ENCODE measurements around the gene AKR7A2.

Gene AKR7A2

DNA sequence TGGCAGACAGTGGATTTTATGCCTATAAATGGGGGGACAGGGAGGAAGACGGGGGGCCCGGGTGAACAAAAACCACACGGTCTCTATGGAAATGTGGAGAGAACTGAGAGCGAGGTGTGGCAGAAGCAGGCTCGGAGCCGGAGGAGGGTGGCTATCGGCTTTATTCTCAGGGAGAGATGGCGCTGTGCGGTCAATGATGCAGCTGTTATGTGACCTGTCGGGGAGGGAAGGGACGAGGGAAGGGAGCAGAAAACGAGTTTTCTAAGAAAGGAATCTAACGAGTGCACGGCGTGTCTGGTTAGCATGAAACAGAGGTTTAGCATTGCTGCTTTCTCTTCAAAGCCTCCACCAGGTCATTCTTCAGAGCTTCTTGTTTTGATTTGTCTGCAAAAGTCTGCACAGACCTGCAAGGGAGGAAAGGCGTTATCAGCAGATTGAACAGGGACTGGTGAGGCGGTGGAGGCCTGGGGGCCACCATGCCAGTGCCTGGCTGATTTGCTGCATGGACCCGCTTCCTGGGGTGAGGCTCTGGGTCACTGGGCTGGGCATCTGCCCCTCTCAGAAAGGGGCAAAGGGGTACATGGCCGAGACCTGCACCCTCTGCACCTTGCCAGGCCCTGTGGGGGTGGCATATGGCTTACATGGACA is 27.4 kb upstream of the AKR7A2 start:
- Mint-ChIP-seq H3K9me3 (no peaks in the 10 kb centered on the region), H3K27ac (no peak overlapping the region), H3K4me3 (no peak overlapping the region), H3K4me1 (ENCODE audit: low read depth) (no peaks in the 10 kb centered on the region), H3K36me3 (ENCODE audit: low read depth) (peaks cover 25% of the 10 kb centered on the region), H3K27me3 (ENCODE audit: low read depth) (no peaks in the 10 kb centered on the region)
- no peak for DNase-seq (ENCODE audit: low spot score)

GRCh38 chr1:19338323-19338762 is 26.4 kb upstream of the AKR7A2 start:
- Mint-ChIP-seq H3K27ac (no peak overlapping the region), H3K36me3 (ENCODE audit: low read depth) (peaks cover 21% of the 10 kb centered on the region), H3K4me1 (ENCODE audit: low read depth) (no peaks in the 10 kb centered on the region), H3K9me3 (no peaks in the 10 kb centered on the region), H3K27me3 (ENCODE audit: low read depth) (no peaks in the 10 kb centered on the region), H3K4me3 (no peak overlapping the region)
- no peak for DNase-seq (ENCODE audit: low spot score)

DNA sequence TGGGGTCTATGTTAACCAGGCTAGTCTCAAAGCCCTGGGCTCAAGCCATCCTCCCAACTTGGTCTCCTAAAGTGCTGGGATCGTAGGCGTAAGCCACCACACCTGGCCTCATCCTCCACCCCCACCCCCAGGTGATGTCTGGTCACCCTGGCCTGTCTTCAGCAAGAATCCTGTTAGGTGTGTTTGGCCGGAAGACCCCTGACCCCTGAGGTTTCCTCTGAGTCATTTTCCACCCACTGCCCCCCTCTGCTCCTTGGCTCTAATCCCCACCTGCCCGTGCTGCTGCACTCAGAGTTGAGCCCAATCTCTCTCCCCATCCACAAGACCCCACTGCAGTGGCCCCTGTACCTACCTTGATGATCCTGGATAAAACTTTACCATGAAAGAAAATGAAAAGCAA is 25.3 kb upstream of the AKR7A2 start:
- no peak overlapping the region for H3K4me3 Mint-ChIP-seq
- H3K27me3 Mint-ChIP-seq (ENCODE audit: low read depth) = no peaks in the 10 kb centered on the region
- no peak for DNase-seq (ENCODE audit: low spot score)
- H3K36me3 Mint-ChIP-seq (ENCODE audit: low read depth) = peaks cover 19% of the 10 kb centered on the region
- no peak overlapping the region for H3K27ac Mint-ChIP-seq
- H3K9me3 Mint-ChIP-seq = no peaks in the 10 kb centered on the region
- no peaks in the 10 kb centered on the region for H3K4me1 Mint-ChIP-seq (ENCODE audit: low read depth)

GRCh38 chr1:19336543-19336942 is 24.6 kb upstream of the AKR7A2 start:
- no peak overlapping the region for H3K4me3 Mint-ChIP-seq
- no peaks in the 10 kb centered on the region for H3K27me3 Mint-ChIP-seq (ENCODE audit: low read depth)
- peak overlapping the region; percentile 52 for H3K27ac Mint-ChIP-seq
- H3K4me1 Mint-ChIP-seq (ENCODE audit: low read depth) = no peaks in the 10 kb centered on the region
- peaks cover 18% of the 10 kb centered on the region for H3K36me3 Mint-ChIP-seq (ENCODE audit: low read depth)
- peak; percentile 60 for DNase-seq (ENCODE audit: low spot score)
- no peaks in the 10 kb centered on the region for H3K9me3 Mint-ChIP-seq

- no peaks in the 10 kb centered on the region for H3K27me3 Mint-ChIP-seq (ENCODE audit: low read depth)
- no peak overlapping the region for H3K27ac Mint-ChIP-seq
- no peaks in the 10 kb centered on the region for H3K4me1 Mint-ChIP-seq (ENCODE audit: low read depth)
- no peaks in the 10 kb centered on the region for H3K9me3 Mint-ChIP-seq
- no peak overlapping the region for H3K4me3 Mint-ChIP-seq
- no peak for DNase-seq (ENCODE audit: low spot score)
- peaks cover 2% of the 10 kb centered on the region for H3K36me3 Mint-ChIP-seq (ENCODE audit: low read depth)
Observed at GRCh38 chr1:19333587-19334354, 21.8 kb upstream of the AKR7A2 start.

DNA sequence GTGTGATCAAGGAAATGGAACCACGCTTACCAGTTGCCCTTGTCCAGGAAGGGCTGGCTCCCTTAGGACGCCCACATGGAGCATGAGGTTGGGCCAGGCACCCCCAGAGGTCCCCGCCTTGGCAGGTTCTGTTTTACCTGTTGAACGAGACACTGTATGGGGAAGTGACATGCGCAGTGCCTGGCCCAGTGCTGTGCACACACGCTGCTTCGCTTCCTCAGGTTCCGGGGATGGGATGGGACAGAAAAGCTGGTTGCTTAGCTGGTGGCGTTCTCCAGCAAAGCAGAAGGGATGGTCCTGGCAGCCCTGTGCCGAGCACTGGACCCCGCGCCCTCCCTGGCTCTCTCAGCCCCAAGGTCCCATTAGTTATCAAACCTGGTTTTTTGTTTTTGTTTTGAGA is 20.9 kb upstream of the AKR7A2 start:
- no peak overlapping the region for H3K4me3 Mint-ChIP-seq
- no peaks in the 10 kb centered on the region for H3K9me3 Mint-ChIP-seq
- no peak for DNase-seq (ENCODE audit: low spot score)
- H3K36me3 Mint-ChIP-seq (ENCODE audit: low read depth) = peaks cover 2% of the 10 kb centered on the region
- peak overlapping the region; percentile 36 for H3K27ac Mint-ChIP-seq
- H3K4me1 Mint-ChIP-seq (ENCODE audit: low read depth) = no peaks in the 10 kb centered on the region
- H3K27me3 Mint-ChIP-seq (ENCODE audit: low read depth) = no peaks in the 10 kb centered on the region

GRCh38 chr1:19331262-19331878 is 19.4 kb upstream of the AKR7A2 start:
- no peaks in the 10 kb centered on the region for H3K27me3 Mint-ChIP-seq (ENCODE audit: low read depth)
- H3K9me3 Mint-ChIP-seq = no peaks in the 10 kb centered on the region
- H3K36me3 Mint-ChIP-seq (ENCODE audit: low read depth) = no peaks in the 10 kb centered on the region
- no peak overlapping the region for H3K27ac Mint-ChIP-seq
- no peaks in the 10 kb centered on the region for H3K4me1 Mint-ChIP-seq (ENCODE audit: low read depth)
- DNase-seq (ENCODE audit: low spot score) = no peak
- no peak overlapping the region for H3K4me3 Mint-ChIP-seq

- DNase-seq (ENCODE audit: low spot score) = no peak
- Mint-ChIP-seq H3K27me3 (ENCODE audit: low read depth) (no peaks in the 10 kb centered on the region), H3K27ac (no peak overlapping the region), H3K4me1 (ENCODE audit: low read depth) (no peaks in the 10 kb centered on the region), H3K9me3 (no peaks in the 10 kb centered on the region), H3K4me3 (no peak overlapping the region), H3K36me3 (ENCODE audit: low read depth) (no peaks in the 10 kb centered on the region)
Observed at GRCh38 chr1:19330449-19331135, 18.6 kb upstream of the AKR7A2 start.

- Mint-ChIP-seq H3K36me3 (ENCODE audit: low read depth) (no peaks in the 10 kb centered on the region), H3K27me3 (ENCODE audit: low read depth) (no peaks in the 10 kb centered on the region), H3K4me1 (ENCODE audit: low read depth) (no peaks in the 10 kb centered on the region), H3K27ac (no peak overlapping the region), H3K4me3 (no peak overlapping the region), H3K9me3 (no peaks in the 10 kb centered on the region)
- DNase-seq (ENCODE audit: low spot score) = no peak
Observed at GRCh38 chr1:19329611-19330010, 17.7 kb upstream of the AKR7A2 start.

DNA sequence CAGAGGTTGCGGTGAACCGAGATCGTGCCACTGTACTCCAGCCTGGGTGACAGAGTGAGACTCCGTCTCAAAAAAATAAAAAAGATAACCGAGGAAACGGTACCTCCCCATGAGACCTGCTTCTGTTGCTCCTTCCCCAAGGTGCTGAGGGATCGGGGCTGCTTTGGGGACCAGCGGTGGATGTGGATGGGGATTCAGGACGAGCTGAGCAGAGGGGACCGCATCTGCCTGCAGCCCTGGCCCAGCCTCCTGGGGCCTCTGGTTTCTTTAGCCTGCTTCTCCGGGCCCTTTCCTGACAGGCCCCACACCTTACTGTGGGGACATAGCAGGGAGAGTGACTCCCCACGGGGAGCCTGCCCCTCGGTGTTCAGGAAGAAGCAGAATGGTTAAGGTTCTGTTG is 17.2 kb upstream of the AKR7A2 start:
- H3K9me3 Mint-ChIP-seq = no peaks in the 10 kb centered on the region
- H3K4me3 Mint-ChIP-seq = no peak overlapping the region
- no peaks in the 10 kb centered on the region for H3K27me3 Mint-ChIP-seq (ENCODE audit: low read depth)
- no peaks in the 10 kb centered on the region for H3K4me1 Mint-ChIP-seq (ENCODE audit: low read depth)
- no peak for DNase-seq (ENCODE audit: low spot score)
- no peak overlapping the region for H3K27ac Mint-ChIP-seq
- H3K36me3 Mint-ChIP-seq (ENCODE audit: low read depth) = no peaks in the 10 kb centered on the region

DNA sequence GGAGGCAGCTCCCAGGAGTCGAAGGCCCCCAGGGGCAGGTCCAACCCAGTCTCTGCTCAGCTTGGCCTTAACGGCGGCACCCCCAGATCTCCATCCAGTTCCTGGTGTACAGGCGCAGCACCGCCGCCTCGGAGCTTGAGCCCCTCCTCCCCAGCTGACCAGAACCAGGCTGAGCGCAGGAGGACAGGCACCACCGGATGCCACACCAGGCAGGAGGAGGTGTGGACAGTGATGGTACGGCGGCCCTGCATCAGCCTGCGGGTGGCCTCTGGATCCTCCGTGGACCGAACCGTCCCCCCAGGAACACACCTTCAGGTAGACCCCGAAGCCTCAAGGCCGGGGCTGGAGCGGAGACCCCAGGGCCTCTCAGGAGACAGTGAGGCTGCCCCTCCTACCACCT is 16.5 kb upstream of the AKR7A2 start:
- no peaks in the 10 kb centered on the region for H3K9me3 Mint-ChIP-seq
- DNase-seq (ENCODE audit: low spot score) = no peak
- H3K4me1 Mint-ChIP-seq (ENCODE audit: low read depth) = no peaks in the 10 kb centered on the region
- H3K36me3 Mint-ChIP-seq (ENCODE audit: low read depth) = no peaks in the 10 kb centered on the region
- no peak overlapping the region for H3K4me3 Mint-ChIP-seq
- H3K27me3 Mint-ChIP-seq (ENCODE audit: low read depth) = no peaks in the 10 kb centered on the region
- H3K27ac Mint-ChIP-seq = no peak overlapping the region

DNA sequence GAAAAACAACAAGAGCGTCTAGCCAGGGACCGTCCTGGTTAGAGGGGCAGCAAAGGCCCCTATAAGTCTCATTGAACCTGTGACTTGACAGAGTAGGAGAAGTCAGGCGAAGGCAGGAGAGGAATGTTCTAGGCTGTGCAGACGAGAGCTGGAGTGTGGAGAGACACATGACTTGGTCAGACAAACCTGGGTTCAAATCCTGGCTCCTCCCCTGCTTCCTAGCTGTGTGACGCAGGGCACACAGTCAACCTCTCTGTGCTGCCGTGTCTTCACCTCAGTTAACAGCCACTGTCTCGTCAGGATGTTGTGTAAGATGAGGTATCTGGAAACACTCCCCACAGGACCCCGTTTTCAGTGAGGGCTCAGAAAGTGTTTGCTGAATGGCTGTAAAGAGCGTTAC is 15.8 kb upstream of the AKR7A2 start:
- H3K4me1 Mint-ChIP-seq (ENCODE audit: low read depth) = no peaks in the 10 kb centered on the region
- H3K27ac Mint-ChIP-seq = no peak overlapping the region
- no peak for DNase-seq (ENCODE audit: low spot score)
- no peaks in the 10 kb centered on the region for H3K36me3 Mint-ChIP-seq (ENCODE audit: low read depth)
- H3K9me3 Mint-ChIP-seq = no peaks in the 10 kb centered on the region
- H3K27me3 Mint-ChIP-seq (ENCODE audit: low read depth) = no peaks in the 10 kb centered on the region
- no peak overlapping the region for H3K4me3 Mint-ChIP-seq

DNA sequence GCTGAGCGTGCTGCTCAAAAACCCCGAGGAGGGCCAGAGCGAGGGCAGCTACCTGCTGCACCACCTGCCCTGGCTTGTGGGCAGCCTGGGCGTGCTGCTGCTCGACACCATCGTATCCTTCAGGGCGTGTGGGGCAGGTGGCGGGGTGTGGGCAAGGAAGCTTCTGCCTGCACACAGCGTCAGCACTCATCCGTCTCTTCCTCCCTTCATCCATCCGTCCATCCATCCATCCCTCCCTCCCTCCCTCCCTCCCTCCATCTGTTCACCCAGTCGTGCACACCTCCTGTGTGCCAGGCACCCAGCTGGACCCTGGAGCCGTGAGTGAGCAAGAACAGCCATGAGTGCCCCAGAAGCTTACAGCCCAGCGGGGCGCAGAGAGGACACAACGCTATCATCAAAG is 15.4 kb upstream of the AKR7A2 start:
- Mint-ChIP-seq H3K27ac (no peak overlapping the region), H3K4me3 (no peak overlapping the region), H3K4me1 (ENCODE audit: low read depth) (no peaks in the 10 kb centered on the region), H3K36me3 (ENCODE audit: low read depth) (no peaks in the 10 kb centered on the region), H3K27me3 (ENCODE audit: low read depth) (no peaks in the 10 kb centered on the region), H3K9me3 (no peaks in the 10 kb centered on the region)
- no peak for DNase-seq (ENCODE audit: low spot score)

DNA sequence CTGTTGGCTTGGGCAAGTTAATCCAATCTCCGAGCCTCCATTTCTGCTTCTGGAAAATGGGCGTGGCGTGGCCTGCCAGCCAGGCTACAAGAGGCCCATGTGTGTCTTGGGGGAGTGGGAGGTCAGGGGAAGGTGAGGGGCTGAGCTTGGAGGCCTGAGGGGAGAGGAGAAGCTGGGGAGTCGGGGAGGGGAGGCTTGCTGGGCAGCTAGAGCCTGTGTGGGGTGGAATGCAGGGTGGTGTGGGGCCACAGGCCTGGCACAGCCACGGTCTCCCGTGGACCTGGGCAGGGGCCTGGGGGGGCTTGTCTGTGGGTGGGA is 14.8 kb upstream of the AKR7A2 start:
- Mint-ChIP-seq H3K4me3 (no peak overlapping the region), H3K36me3 (ENCODE audit: low read depth) (no peaks in the 10 kb centered on the region), H3K4me1 (ENCODE audit: low read depth) (no peaks in the 10 kb centered on the region), H3K9me3 (no peaks in the 10 kb centered on the region), H3K27ac (no peak overlapping the region), H3K27me3 (ENCODE audit: low read depth) (no peaks in the 10 kb centered on the region)
- no peak for DNase-seq (ENCODE audit: low spot score)

Data from T-helper 2 cell treated with Interferon-gamma antibody and Interleukin-4, amounts not matched to agents 5 μg/mL and 100 μg/mL, for 36 hours (primary cell).